Measurements from ENCODE around the gene PHLDB1. TPM values are rescaled to one million over a fixed set of nuclear protein-coding genes. Genes with fewer than 3 reads are reported as not detected.

The PHLDB1 gene
- total RNA-seq, 1 experiment from 2014 or later: 36.2 TPM

DNA sequence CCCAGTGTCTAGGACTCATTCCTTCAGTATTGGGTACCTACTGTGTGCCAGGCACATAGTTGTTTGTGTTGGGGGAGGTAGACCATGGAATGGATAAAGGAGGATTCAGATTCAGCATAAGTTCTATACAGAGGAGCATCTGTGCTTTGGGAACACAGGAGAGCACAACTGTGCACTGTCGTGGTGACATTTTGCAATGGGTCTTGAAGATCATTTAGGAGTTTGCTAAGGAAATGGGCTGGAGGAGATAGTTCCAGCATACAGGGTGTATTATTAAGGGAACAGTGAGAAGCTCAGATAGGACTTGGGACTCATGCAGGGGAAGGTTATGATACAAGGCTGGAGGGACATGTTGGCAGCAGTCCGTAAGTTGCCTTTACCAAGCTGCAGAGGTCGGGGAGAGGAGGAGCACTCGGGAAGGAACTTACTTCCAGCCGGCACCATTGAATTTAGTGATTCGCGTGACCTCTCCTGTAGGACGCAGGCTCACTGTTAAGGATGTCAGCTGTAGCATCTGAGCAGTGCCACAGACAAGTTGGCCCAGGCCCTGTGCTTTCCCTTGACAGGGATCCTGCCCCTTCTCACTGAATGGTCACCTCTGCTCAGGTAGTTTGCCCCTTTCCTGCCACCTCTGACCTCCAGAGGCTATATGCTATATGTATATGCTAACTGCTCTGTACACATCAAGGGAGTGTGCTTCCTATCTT, 46.4 kb downstream of the PHLDB1 start:
- no peak overlapping the region for H3K27ac ChIP-seq (ENCODE audit: low read depth, low read length)
- ATAC-seq: no peak
- no peaks in the 10 kb centered on the region for H3K79me2 ChIP-seq (ENCODE audit: insufficient read depth, low read length)
- H4K20me1 ChIP-seq (ENCODE audit: insufficient read depth): no peaks in the 10 kb centered on the region
- peaks cover 0 to 3% of the 10 kb centered on the region in 2 experiments; a peak in 1 of 4 replicates for H3K4me1 ChIP-seq (ENCODE audit: control insufficient read depth in 1 of 2, insufficient read depth in 2 of 2, low read length in 2 of 2)
- no peaks in the 10 kb centered on the region for H3K27me3 ChIP-seq (ENCODE audit: insufficient read depth, low read length)
- no peak for DNase-seq (ENCODE audit: low read depth, low spot score)
- no peak overlapping the region for H3K9ac ChIP-seq (ENCODE audit: low read length)
- ChIA-PET RAD21 (ENCODE audit: low non-redundant PET in 1 of 2, low total read pairs in 2 of 2, uncharacterized antibody in 2 of 2, unreplicated experiment in 2 of 2) (no interaction called here), POLR2A (no interaction called here), CTCF (no interaction called here)
- intact Hi-C loops (cut with micrococcal nuclease): no loop called here
- H3K9me2 ChIP-seq (ENCODE audit: insufficient read depth): no peaks in the 10 kb centered on the region
- no peaks in the 10 kb centered on the region for H3K9me3 ChIP-seq (ENCODE audit: control insufficient read depth in 1 of 2, insufficient read depth in 1 of 2, low read depth in 1 of 2, low read length in 2 of 2)
- no TSS peak for BruUV-seq (replicated peaks)
- peaks cover 8 to 15% of the 10 kb centered on the region in 2 experiments; a peak in 3 of 4 replicates for H3K36me3 ChIP-seq (ENCODE audit: control insufficient read depth in 1 of 2, insufficient read depth in 2 of 2, low read length in 2 of 2)
- H3K4me3 ChIP-seq (replicated peaks in 1 of 2; ENCODE audit: low read depth in 1 of 2, low read length in 2 of 2): no peak overlapping the region
- TF ChIP-seq SIN3A (IDR thresholded peaks at IDR 0.05; ENCODE audit: low read depth) (no peak), POLR2AphosphoS5 (IDR thresholded peaks at IDR 0.05; ENCODE audit: low read depth, low read length) (no peak), ELF1 (IDR thresholded peaks at IDR 0.05; ENCODE audit: borderline replicate concordance, low read depth) (no peak), ZFX (IDR thresholded peaks at IDR 0.05) (no peak), CBX3 (IDR thresholded peaks at IDR 0.05; ENCODE audit: low read depth) (no peak), YY1 (IDR thresholded peaks at IDR 0.05; ENCODE audit: extremely low read depth, insufficient replicate concordance, low read depth, low read length) (no peak)
- TF ChIP-seq, protein P1, sequence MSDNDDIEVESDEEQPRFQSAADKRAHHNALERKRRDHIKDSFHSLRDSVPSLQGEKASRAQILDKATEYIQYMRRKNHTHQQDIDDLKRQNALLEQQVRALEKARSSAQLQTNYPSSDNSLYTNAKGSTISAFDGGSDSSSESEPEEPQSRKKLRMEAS (IDR thresholded peaks at IDR 0.05): no peak
- TF ChIP-seq, protein P2, sequence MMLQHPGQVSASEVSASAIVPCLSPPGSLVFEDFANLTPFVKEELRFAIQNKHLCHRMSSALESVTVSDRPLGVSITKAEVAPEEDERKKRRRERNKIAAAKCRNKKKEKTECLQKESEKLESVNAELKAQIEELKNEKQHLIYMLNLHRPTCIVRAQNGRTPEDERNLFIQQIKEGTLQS (IDR thresholded peaks at IDR 0.05): no peak
- TF ChIP-seq, protein P3, sequence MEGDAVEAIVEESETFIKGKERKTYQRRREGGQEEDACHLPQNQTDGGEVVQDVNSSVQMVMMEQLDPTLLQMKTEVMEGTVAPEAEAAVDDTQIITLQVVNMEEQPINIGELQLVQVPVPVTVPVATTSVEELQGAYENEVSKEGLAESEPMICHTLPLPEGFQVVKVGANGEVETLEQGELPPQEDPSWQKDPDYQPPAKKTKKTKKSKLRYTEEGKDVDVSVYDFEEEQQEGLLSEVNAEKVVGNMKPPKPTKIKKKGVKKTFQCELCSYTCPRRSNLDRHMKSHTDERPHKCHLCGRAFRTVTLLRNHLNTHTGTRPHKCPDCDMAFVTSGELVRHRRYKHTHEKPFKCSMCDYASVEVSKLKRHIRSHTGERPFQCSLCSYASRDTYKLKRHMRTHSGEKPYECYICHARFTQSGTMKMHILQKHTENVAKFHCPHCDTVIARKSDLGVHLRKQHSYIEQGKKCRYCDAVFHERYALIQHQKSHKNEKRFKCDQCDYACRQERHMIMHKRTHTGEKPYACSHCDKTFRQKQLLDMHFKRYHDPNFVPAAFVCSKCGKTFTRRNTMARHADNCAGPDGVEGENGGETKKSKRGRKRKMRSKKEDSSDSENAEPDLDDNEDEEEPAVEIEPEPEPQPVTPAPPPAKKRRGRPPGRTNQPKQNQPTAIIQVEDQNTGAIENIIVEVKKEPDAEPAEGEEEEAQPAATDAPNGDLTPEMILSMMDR (IDR thresholded peaks at IDR 0.05 in 2 of 3, conservative IDR thresholded peaks at IDR 0.05 in 1 of 3; ENCODE audit: borderline replicate concordance in 1 of 3, insufficient read depth in 1 of 3, low read depth in 2 of 3, low read length in 2 of 3): no peak
- no peak overlapping the region for H2AFZ ChIP-seq (ENCODE audit: low read depth, low read length, poor library complexity, severe bottlenecking)
- H3K4me2 ChIP-seq (ENCODE audit: low read length): no peak overlapping the region

All from HCT116 (cell line).